ENCODE results near the gene FLRT1.

Gene FLRT1

DNA sequence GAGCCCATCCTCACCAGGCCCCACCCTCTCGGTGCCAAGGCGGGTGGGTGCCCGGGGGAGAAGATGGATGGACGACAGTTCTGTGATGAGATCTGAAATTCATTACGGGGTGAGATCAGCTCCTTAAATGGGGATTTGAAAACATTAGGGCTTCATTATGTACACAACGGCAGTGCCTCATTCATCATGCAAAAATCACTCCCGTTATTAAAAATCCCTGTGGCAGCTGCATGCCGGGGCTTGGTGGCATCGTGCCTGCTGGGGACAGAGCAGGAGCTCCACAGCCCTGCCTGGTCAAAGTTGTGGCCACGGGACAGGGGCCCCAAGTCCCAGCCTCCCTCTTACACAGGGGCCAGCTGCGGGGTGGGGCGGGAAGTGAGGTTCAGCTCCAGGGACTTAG lies 29.3 kb upstream of the FLRT1 start:
- Histone ChIP-seq H3K4me3 (replicated peaks; ENCODE audit: insufficient read depth, low read length) (no peak overlapping the region), H3K27me3 (ENCODE audit: insufficient read depth, poor library complexity, severe bottlenecking) (no peaks in the 10 kb centered on the region)
- no peak for DNase-seq (ENCODE audit: low read depth in 1 of 2, low spot score in 1 of 2)

DNA sequence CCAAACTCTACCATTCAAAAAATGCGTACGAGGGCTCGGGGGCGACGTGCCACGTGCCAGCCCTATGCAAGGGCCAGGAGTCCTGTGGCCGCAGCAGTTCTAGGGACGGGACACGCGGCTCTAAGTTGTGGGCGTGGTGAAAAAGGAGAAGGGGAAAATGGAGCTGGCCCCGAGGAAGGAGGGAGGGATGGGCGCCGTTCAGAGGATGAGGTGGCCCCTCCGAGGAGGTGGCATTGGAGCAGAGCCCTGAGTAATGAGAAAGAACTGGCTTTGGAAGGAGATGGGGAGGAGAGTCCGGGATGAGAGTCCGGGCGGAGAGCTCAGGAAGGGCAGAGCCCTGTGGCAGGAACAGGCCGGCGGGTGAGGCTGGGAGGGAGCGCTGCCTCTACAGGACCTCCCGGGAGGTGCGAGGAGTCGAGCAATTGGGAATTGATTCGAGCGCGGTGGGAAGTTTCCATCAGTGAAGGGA lies 28.5 kb upstream of the FLRT1 start:
- no peak overlapping the region for H3K27ac ChIP-seq (replicated peaks)
- H3K4me3 ChIP-seq (replicated peaks; ENCODE audit: insufficient read depth, low read length), result no peak overlapping the region
- no peak for TF ChIP-seq GABPA (IDR thresholded peaks at IDR 0.05; ENCODE audit: low read depth)
- no peak for TF ChIP-seq POLR2AphosphoS5 (IDR thresholded peaks at IDR 0.05; ENCODE audit: low read depth)
- TF ChIP-seq SPI1 (IDR thresholded peaks at IDR 0.05; ENCODE audit: borderline replicate concordance, low read depth), result 0 out of 2 replicates have a peak, but pooled peaks have one; percentile 3
- DNase-seq (ENCODE audit: low read depth in 1 of 2, low spot score in 1 of 2), result peak in 1 of 2 experiments; percentile 27
- no peaks in the 10 kb centered on the region for H3K27me3 ChIP-seq (ENCODE audit: insufficient read depth, poor library complexity, severe bottlenecking)

More for the DNA sequence above, 29.3 kb upstream of the FLRT1 start:
- no peak overlapping the region for H3K27ac ChIP-seq (replicated peaks)
- no peak for TF ChIP-seq GABPA (IDR thresholded peaks at IDR 0.05; ENCODE audit: low read depth)
- no peak for TF ChIP-seq POLR2AphosphoS5 (IDR thresholded peaks at IDR 0.05; ENCODE audit: low read depth)
- TF ChIP-seq, protein P1, sequence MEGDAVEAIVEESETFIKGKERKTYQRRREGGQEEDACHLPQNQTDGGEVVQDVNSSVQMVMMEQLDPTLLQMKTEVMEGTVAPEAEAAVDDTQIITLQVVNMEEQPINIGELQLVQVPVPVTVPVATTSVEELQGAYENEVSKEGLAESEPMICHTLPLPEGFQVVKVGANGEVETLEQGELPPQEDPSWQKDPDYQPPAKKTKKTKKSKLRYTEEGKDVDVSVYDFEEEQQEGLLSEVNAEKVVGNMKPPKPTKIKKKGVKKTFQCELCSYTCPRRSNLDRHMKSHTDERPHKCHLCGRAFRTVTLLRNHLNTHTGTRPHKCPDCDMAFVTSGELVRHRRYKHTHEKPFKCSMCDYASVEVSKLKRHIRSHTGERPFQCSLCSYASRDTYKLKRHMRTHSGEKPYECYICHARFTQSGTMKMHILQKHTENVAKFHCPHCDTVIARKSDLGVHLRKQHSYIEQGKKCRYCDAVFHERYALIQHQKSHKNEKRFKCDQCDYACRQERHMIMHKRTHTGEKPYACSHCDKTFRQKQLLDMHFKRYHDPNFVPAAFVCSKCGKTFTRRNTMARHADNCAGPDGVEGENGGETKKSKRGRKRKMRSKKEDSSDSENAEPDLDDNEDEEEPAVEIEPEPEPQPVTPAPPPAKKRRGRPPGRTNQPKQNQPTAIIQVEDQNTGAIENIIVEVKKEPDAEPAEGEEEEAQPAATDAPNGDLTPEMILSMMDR (IDR thresholded peaks at IDR 0.05; ENCODE audit: insufficient read depth, low read length), result no peak
- TF ChIP-seq SPI1 (IDR thresholded peaks at IDR 0.05; ENCODE audit: borderline replicate concordance, low read depth), result no peak

DNA sequence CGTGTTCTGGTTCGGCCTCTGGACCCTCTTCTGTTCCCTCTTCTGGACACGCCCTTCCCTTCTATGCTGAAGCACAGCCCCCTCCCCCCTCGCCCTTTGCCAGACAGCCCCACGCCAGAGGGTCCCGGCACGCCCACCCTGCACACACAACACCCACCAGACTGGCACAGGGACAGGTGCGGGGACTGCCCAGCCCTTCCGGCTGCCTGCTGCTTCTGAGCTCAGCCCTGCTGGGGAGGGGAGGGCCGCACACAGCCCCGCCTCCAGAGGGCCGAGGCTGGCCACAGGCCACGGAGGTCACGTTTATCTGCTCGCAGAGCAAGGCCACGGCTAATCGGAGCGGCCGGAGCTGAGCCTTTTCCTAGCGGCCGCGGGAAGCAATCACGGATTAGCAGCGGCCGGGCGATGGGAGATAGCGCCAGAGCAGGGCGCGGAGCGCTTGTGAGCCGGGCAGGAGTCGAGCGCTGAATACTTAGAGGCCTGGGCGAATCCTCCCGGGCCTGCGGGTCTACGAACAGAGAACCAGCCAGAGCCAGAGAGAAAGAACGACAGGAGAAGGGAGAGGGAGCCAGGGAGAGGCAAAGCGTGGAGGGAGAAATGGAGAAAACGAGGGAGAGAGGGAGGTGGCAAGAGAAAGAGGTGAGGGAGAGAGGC lies 28.0 kb upstream of the FLRT1 start:
- Histone ChIP-seq H3K4me3 (replicated peaks; ENCODE audit: insufficient read depth, low read length) (no peak overlapping the region), H3K27ac (replicated peaks) (no peak overlapping the region), H3K27me3 (ENCODE audit: insufficient read depth, poor library complexity, severe bottlenecking) (no peaks in the 10 kb centered on the region)
- TF ChIP-seq, protein P1 (IDR thresholded peaks at IDR 0.05; ENCODE audit: insufficient read depth, low read length), result no peak
- TF ChIP-seq POLR2AphosphoS5 (IDR thresholded peaks at IDR 0.05; ENCODE audit: low read depth), result no peak
- TF ChIP-seq SPI1 (IDR thresholded peaks at IDR 0.05; ENCODE audit: borderline replicate concordance, low read depth), result no peak
- no peak for TF ChIP-seq GABPA (IDR thresholded peaks at IDR 0.05; ENCODE audit: low read depth)
- DNase-seq (ENCODE audit: low read depth in 1 of 2, low spot score in 1 of 2), result no peak

DNA sequence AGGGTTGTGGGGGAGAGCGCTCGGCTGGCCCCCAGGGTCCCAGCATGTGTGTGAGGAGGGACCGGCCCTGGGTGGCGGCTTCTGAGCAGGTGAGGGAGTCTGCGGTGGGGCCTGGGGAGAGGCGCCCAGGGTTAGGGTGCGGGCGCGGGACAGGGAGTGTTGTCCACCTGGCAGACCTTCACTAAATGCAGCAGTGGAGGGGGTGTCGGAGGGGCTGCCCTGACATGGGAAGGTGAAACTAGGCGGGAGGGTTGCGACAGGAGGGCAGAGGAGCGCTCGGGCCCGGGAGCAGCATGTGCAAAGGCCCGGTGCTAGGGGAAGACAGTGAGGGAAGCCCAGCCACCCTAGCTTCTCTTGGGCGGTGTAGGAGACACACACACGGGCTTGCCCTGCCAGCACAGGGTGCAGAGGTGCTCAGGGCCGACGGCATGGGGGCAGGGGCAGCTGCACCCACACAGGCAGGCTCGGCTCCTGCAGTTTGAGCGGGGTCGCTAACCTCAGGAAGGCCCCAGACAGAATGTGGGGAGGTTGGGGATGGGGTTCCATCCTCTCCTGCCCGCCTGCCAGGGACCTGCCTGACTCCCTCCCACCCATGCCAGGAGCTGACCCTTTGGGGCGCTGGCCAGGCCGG lies 27.3 kb upstream of the FLRT1 start:
- Histone ChIP-seq H3K27me3 (ENCODE audit: insufficient read depth, poor library complexity, severe bottlenecking) (no peaks in the 10 kb centered on the region), H3K4me3 (replicated peaks; ENCODE audit: insufficient read depth, low read length) (no peak overlapping the region), H3K27ac (replicated peaks) (no peak overlapping the region)
- TF ChIP-seq GABPA (IDR thresholded peaks at IDR 0.05; ENCODE audit: low read depth), result no peak
- no peak for TF ChIP-seq POLR2AphosphoS5 (IDR thresholded peaks at IDR 0.05; ENCODE audit: low read depth)
- TF ChIP-seq, protein P1 (IDR thresholded peaks at IDR 0.05; ENCODE audit: insufficient read depth, low read length), result no peak
- TF ChIP-seq SPI1 (IDR thresholded peaks at IDR 0.05; ENCODE audit: borderline replicate concordance, low read depth), result no peak
- TF ChIP-seq, protein P2, sequence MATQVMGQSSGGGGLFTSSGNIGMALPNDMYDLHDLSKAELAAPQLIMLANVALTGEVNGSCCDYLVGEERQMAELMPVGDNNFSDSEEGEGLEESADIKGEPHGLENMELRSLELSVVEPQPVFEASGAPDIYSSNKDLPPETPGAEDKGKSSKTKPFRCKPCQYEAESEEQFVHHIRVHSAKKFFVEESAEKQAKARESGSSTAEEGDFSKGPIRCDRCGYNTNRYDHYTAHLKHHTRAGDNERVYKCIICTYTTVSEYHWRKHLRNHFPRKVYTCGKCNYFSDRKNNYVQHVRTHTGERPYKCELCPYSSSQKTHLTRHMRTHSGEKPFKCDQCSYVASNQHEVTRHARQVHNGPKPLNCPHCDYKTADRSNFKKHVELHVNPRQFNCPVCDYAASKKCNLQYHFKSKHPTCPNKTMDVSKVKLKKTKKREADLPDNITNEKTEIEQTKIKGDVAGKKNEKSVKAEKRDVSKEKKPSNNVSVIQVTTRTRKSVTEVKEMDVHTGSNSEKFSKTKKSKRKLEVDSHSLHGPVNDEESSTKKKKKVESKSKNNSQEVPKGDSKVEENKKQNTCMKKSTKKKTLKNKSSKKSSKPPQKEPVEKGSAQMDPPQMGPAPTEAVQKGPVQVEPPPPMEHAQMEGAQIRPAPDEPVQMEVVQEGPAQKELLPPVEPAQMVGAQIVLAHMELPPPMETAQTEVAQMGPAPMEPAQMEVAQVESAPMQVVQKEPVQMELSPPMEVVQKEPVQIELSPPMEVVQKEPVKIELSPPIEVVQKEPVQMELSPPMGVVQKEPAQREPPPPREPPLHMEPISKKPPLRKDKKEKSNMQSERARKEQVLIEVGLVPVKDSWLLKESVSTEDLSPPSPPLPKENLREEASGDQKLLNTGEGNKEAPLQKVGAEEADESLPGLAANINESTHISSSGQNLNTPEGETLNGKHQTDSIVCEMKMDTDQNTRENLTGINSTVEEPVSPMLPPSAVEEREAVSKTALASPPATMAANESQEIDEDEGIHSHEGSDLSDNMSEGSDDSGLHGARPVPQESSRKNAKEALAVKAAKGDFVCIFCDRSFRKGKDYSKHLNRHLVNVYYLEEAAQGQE (IDR thresholded peaks at IDR 0.05; ENCODE audit: insufficient replicate concordance, low read depth), result no peak
- DNase-seq (ENCODE audit: low read depth in 1 of 2, low spot score in 1 of 2), result no peak
